Keratinocyte (primary cell): ENCODE data around the gene HEATR1. TPM values are rescaled to one million over a fixed set of nuclear protein-coding genes. Genes with fewer than 3 reads are reported as not detected.

Experiments
- DNase-seq: peaks from one replicate; pipeline ENCODE4 v3.0.0-alpha.2; 2011; ENCODE audit warnings: low read depth, missing footprints, low spot score
- FAIRE-seq: peaks from 2 replicates; lab custom pipeline; 2011; peaks lifted over from hg19 to GRCh38; lab: Jason Lieb, UNC
- H2AFZ ChIP-seq: 2 replicates; pipeline ENCODE4 v1.6.0; 2012; ENCODE audit warnings: low read length, control low read depth, inconsistent platforms; ENCODE audit not compliant: control insufficient read depth
- H3K27ac ChIP-seq: 2 replicates; pipeline ENCODE4 v1.5.1; 2011; ENCODE audit warnings: low read length; ENCODE audit not compliant: control insufficient read depth, insufficient read depth
- H3K27me3 ChIP-seq: 3 replicates; pipeline ENCODE4 v1.6.0; 2011; ENCODE audit warnings: low read length; ENCODE audit not compliant: control insufficient read depth, insufficient read depth; ENCODE audit errors: extremely low read depth
- H3K36me3 ChIP-seq, 2 experiments: 2 replicates in 1 of 2; 3 replicates in 1 of 2; pipeline ENCODE4 v1.5.1; 2011; ENCODE audit warnings: low read length in 2 of 2, mild to moderate bottlenecking in 1 of 2; ENCODE audit not compliant: control insufficient read depth in 2 of 2, insufficient read depth in 2 of 2; ENCODE audit errors: extremely low read depth in 1 of 2
- H3K4me1 ChIP-seq: 3 replicates; pipeline ENCODE4 v1.5.1; 2011; ENCODE audit warnings: low read length; ENCODE audit not compliant: control insufficient read depth, insufficient read depth; ENCODE audit errors: extremely low read depth
- H3K4me2 ChIP-seq: 3 replicates; pipeline ENCODE4 v1.6.0; 2011; ENCODE audit warnings: low read depth, low read length; ENCODE audit not compliant: control insufficient read depth, insufficient read depth; ENCODE audit errors: extremely low read depth
- H3K4me3 ChIP-seq, 3 experiments: fragments of 200-600 bp in 1 of 3; sonication (generic) in 1 of 3; 2 replicates in 2 of 3; 3 replicates in 1 of 3; pipeline ENCODE4 v1.5.1; 2011 to 2016; ENCODE audit warnings: low read length in 3 of 3, mild to moderate bottlenecking in 3 of 3, control low read depth in 2 of 3, inconsistent platforms in 1 of 3, low read depth in 1 of 3, mixed read lengths in 1 of 3, mixed run types in 1 of 3, moderate library complexity in 1 of 3; ENCODE audit not compliant: control insufficient read depth in 2 of 3, insufficient read depth in 2 of 3; ENCODE audit errors: extremely low read depth in 1 of 3
- H3K79me2 ChIP-seq: 2 replicates; pipeline ENCODE4 v1.6.0; 2012; ENCODE audit warnings: low read length; ENCODE audit not compliant: control insufficient read depth, insufficient read depth
- H3K9ac ChIP-seq: 3 replicates; pipeline ENCODE4 v1.6.0; 2011; ENCODE audit warnings: low read length; ENCODE audit not compliant: control insufficient read depth, insufficient read depth; ENCODE audit errors: extremely low read depth
- H3K9me1 ChIP-seq: 3 replicates; pipeline ENCODE4 v1.6.0; 2011; ENCODE audit warnings: low read length; ENCODE audit not compliant: control insufficient read depth, insufficient read depth; ENCODE audit errors: extremely low read depth
- H3K9me3 ChIP-seq: 2 replicates; pipeline ENCODE4 v1.5.1; 2012; ENCODE audit warnings: low read depth, low read length; ENCODE audit not compliant: control insufficient read depth
- H4K20me1 ChIP-seq: 3 replicates; pipeline ENCODE4 v1.6.0; 2011; ENCODE audit warnings: low read length; ENCODE audit not compliant: control insufficient read depth, insufficient read depth; ENCODE audit errors: extremely low read depth
- CTCF ChIP-seq, 3 experiments: IDR thresholded peaks in 1 of 3; conservative IDR thresholded peaks in 1 of 3; optimal IDR thresholded peaks in 1 of 3; 2 replicates in 2 of 3; 3 replicates in 1 of 3; pipeline versions ENCODE3 to v1.5.1; 2011; ENCODE audit warnings: low read length in 3 of 3, mild to moderate bottlenecking in 3 of 3, moderate library complexity in 2 of 3, control low read depth in 1 of 3, inconsistent platforms in 1 of 3; ENCODE audit not compliant: insufficient read depth in 2 of 3; ENCODE audit errors: extremely low read depth in 1 of 3
- EZH2 ChIP-seq: IDR thresholded peaks from one replicate; pipeline ENCODE4 v1.6.1; 2012; ENCODE audit warnings: inconsistent platforms, mild to moderate bottlenecking, low read length, moderate library complexity
- dilution Hi-C: fragments of 300-500 bp; cut with MboI; formaldehyde crosslinking; loops from one replicate; pipeline ENCODE4 v1.7.0; 2020; ENCODE audit warnings: low sequenced_read_pairs; ENCODE audit not compliant: extremely low pct_ligation_motif_present
- polyA plus RNA-seq, 5 experiments: library from polyadenylated mRNA; depleted of rRNA in 3 of 5; stranded (reverse) in 3 of 5; stranded (forward) in 1 of 5; unstranded in 1 of 5; fragments of >200 nt; gene quantifications; 1 replicate in 1 of 5; 2 replicates in 3 of 5; 3 replicates in 1 of 5; pipeline versions ENCODE4 v1.2.1 to v1.2.3, GENCODE V29; 2011 to 2012; ENCODE audit warnings: missing spikeins in 2 of 5, low read depth in 1 of 5, low replicate concordance in 1 of 5

Gene HEATR1
- polyA plus RNA-seq, 1 donor (not counting 4 experiments of a cell fraction or from before 2014, with no cell fraction given), result 19.5 TPM

- Histone ChIP-seq H3K9me3 (no peaks in the 10 kb centered on the region), H3K9me1 (no peaks in the 10 kb centered on the region), H3K4me3 (no peak overlapping the region), H3K36me3 (peaks cover 41 to 45% of the 10 kb centered on the region in 2 experiments), H3K79me2 (no peaks in the 10 kb centered on the region), H2AFZ (no peak overlapping the region), H4K20me1 (no peaks in the 10 kb centered on the region), H3K4me2 (no peak overlapping the region), H3K4me1 (peaks cover 6% of the 10 kb centered on the region), H3K27ac (peak overlapping the region; percentile 90), H3K27me3 (no peaks in the 10 kb centered on the region), H3K9ac (peak overlapping the region; percentile 36)
- DNase-seq (no peak), FAIRE-seq (no peak)
- dilution Hi-C loops, result no loop called here
- no peak for TF ChIP-seq CTCF (optimal IDR thresholded peaks at IDR 0.05 in 1 of 3, IDR thresholded peaks at IDR 0.05 in 1 of 3, conservative IDR thresholded peaks at IDR 0.05 in 1 of 3; ENCODE audit: extremely low read depth in 1 of 3, insufficient read depth in 2 of 3, low read length in 3 of 3)
- no peak for TF ChIP-seq EZH2
Observed at GRCh38 chr1:236568285-236568894, 35.9 kb downstream of the HEATR1 start.

GRCh38 chr1:236565530-236565929 is 38.8 kb downstream of the HEATR1 start:
- H3K9me3 ChIP-seq, result no peaks in the 10 kb centered on the region
- H3K36me3 ChIP-seq, result peaks cover 31 to 41% of the 10 kb centered on the region in 2 experiments
- DNase-seq, result no peak
- no peak overlapping the region for H2AFZ ChIP-seq
- no peaks in the 10 kb centered on the region for H3K79me2 ChIP-seq
- H3K4me1 ChIP-seq, result peaks cover 6% of the 10 kb centered on the region
- dilution Hi-C loops, result no loop called here
- TF ChIP-seq EZH2 (no peak), CTCF (optimal IDR thresholded peaks at IDR 0.05 in 1 of 3, IDR thresholded peaks at IDR 0.05 in 1 of 3, conservative IDR thresholded peaks at IDR 0.05 in 1 of 3; ENCODE audit: extremely low read depth in 1 of 3, insufficient read depth in 2 of 3, low read length in 3 of 3) (no peak)
- no peak overlapping the region for H3K27ac ChIP-seq
- FAIRE-seq, result no peak
- H3K9me1 ChIP-seq, result no peaks in the 10 kb centered on the region
- no peak overlapping the region for H3K4me3 ChIP-seq
- no peak overlapping the region for H3K4me2 ChIP-seq
- no peak overlapping the region for H3K9ac ChIP-seq
- H4K20me1 ChIP-seq, result no peaks in the 10 kb centered on the region
- no peaks in the 10 kb centered on the region for H3K27me3 ChIP-seq
